Measurements from ENCODE around the gene EML6.
"Not testable (repeated sequence)": the region's sequence is repeated elsewhere in the genome, so short reads cannot be mapped to it uniquely, and the experiment has no call there.

EML6 gene
- 17.1 to 17.7 reads per million in 2 donors for total RNA-seq

DNA sequence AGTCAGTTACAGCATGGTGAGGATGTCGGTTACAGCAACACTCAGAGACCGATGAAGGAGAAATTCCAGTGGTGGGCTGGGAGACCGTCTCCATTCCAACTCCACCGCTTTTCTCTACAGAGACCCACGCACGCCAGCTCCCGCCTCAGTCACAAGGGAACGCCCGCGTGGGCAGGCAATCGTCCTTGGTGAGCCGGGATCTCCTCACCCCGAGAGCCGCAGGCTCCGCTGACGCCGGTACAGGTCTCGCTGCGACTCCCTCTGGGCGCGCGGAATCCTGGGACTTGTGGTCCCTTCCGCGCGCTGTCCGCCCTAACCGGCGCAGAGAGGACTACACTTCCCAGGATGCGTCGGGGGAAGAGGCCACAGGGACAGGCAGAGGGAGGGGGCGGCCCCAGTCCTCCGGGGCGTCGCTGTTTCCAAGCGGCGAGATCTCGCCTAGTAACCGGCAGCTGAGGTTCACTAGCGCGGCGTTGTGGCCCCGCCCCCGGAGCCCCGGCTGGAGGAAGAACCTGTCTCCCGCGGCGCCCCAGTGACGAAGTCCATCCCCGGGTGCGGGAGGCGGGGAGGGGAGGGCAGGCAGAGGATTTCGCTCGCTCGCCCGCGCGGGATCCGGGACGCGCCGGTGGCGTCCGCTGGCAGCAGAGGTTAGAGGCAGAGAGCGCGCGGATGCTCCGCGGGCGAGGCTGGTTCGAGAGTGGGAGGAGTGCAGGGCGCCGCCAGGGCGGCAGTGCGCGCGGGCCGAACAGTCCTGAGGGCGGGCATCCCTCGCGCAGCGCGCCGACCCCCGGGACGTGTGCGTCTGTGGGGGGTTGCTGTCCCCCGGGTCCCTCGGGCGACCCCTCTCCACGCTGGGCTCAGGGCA lies at the start of gene EML6:
TSS of gene EML6 (plus strand) at position 532 of the 865 bp plus-strand sequence. CDS start 1,400 bp downstream, outside the sequence.
- peak; percentile 97 for DNase-seq

DNA sequence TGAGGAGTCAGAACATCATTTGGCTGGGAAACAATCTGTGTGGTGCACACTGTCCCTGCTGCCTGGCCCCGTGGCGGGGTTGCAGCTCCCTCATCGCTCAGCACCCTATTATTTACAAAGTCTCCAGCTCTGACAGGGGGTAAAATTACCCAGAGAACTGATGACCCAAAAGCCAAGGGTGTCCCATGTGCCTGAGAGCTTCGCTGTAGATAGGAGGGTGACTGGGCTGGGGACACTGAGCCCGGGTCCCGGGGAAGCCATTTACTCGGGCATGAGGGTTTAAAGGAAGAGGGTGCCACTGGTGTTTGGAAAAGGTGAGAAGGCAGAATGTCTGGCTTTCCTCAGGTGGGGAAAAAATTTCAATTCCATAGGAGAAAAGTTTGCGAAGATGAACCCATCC lies 48.2 kb upstream of the EML6 start:
- DNase-seq = no peak

- no peak for DNase-seq
Measured at GRCh38 chr2:54675738-54676137, 47.7 kb upstream of the EML6 start.

GRCh38 chr2:54676656-54677055 lies 46.8 kb upstream of the EML6 start:
- DNase-seq = no peak

GRCh38 chr2:54677476-54678265 lies 45.8 kb upstream of the EML6 start:
- no peak for DNase-seq

GRCh38 chr2:54678719-54679118 lies 44.7 kb upstream of the EML6 start:
- no peak for DNase-seq

DNA sequence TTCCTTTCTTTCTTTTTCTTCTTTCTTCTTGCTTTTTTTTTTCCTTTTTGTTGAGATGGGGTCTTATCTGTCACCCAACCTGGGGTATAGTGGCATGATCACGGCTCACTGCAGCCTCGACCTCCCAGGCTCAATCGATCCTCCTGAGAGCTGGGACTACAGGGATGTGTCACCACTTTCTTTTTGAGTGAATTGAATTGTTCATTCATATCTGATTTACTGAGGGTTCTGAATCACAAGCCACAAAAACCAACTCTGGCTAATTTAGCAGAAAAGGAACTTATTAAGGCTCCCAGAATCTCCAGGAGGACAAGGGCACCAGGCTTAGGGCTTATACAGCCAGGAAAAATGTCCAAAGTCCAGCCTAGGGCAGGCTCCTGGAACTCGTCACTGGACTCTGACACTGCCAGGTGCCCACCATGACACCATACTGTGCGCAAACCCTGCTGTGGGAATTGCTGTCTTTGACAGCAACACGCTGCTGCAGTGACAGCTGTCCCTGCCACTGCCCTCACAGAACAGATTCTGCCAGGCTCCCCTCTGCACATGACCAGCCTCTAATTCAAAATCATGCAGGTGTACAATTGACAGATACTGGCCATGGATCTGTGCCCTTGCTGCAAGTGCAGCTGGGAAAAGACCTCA lies 42.9 kb upstream of the EML6 start:
- DNase-seq = no peak

- DNase-seq = no peak
Measured at GRCh38 chr2:54681416-54681815, 42.0 kb upstream of the EML6 start.

- DNase-seq = no peak
Measured at GRCh38 chr2:54683596-54683995, 39.9 kb upstream of the EML6 start.

- DNase-seq = no peak
Measured at GRCh38 chr2:54685263-54685775, 38.1 kb upstream of the EML6 start.

GRCh38 chr2:54687595-54688152 lies 35.8 kb upstream of the EML6 start:
- DNase-seq = no peak

DNA sequence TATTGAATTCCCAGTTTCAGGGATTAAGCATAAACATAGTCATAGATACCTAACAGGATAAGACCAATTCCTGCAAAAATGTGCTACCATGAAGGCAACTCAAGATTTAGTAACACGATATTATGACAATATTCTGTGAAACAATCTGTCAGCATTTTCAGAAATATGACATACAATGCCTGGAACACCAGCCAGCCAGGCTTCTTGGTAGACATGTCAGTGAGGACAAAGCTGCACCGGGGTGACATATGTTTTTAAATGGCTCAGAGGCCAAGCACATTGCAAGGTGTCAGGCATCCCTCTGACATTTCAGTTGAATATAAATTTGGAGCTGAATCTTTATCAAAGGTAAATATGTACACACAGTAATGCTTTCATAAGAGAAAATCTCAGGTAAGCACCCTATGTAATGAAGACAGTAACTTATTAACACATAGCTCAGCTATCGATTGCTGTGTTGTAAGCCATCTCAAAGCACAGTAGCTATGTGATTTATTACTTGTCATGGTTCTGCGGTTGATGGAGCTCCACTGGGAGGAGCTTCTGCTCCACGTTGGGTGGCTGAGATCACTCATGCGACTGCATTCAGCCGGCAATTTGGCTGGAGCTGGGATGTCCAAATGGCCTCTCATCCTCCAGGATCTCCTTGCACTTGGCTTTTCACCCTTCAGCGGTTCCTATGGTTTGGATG lies 31.9 kb upstream of the EML6 start:
- no peak for DNase-seq

- no peak for DNase-seq
Measured at GRCh38 chr2:54692556-54692955, 30.9 kb upstream of the EML6 start.

GRCh38 chr2:54695378-54695777 lies 28.1 kb upstream of the EML6 start:
- no peak for DNase-seq

DNA sequence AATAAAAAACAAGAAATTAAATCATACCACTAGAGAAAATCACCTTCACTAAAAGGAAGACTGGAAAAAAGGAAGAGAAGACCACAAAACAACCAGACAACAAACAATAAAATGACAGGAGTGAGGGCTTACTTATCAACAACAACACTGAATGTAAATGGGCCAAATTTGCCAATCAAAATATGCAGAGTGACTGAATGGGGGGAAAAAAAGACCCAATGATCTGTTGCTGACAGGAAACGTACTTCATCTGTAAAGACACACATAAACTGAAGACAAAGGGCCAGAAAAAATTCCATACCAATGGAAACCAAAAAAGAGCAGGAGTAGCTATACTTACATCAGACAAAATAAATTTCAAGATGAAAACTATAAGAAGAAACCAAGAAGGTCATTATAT lies 25.5 kb upstream of the EML6 start:
- no peak for DNase-seq

- DNase-seq = not testable (repeated sequence)
Measured at GRCh38 chr2:54698926-54699325, 24.5 kb upstream of the EML6 start.

GRCh38 chr2:54699665-54700064 lies 23.8 kb upstream of the EML6 start:
- no peak for DNase-seq

DNA sequence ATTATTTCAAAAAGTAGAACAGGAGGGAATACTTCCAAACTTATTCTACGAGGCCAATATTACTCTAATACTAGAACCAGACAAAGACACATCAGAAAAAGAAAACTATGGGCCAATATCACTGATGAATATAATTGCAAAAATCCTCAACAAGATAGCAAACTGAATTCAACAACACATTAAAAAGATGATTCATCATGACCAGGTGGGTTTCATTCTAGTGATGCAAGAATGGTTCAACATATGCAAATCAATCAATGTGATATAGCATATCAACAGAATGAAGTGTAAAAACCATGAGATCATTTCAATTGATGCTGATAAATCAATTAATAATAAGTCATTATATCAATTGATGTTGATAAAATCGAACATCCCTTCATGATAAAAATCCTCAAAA lies 22.4 kb upstream of the EML6 start:
- no peak for DNase-seq

DNA sequence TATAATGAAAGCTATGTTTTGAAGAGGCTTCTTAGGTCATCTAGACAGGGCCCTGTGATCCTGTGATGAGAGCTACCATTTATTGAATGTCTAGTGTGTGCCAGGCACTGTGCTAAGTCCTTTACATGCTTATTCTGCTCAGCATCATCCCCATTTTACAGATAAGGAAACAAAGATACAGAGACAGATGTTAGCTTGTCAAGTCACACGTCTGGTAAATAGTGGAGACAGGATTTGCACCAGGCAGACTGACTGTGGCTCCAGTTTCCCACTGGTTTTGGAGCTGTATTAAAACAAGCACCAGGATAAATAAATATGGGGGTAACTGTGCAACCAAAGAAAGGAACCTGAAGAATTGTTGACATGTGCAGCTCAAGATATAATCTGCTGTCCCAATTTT lies 19.2 kb upstream of the EML6 start:
- no peak for DNase-seq

DNA sequence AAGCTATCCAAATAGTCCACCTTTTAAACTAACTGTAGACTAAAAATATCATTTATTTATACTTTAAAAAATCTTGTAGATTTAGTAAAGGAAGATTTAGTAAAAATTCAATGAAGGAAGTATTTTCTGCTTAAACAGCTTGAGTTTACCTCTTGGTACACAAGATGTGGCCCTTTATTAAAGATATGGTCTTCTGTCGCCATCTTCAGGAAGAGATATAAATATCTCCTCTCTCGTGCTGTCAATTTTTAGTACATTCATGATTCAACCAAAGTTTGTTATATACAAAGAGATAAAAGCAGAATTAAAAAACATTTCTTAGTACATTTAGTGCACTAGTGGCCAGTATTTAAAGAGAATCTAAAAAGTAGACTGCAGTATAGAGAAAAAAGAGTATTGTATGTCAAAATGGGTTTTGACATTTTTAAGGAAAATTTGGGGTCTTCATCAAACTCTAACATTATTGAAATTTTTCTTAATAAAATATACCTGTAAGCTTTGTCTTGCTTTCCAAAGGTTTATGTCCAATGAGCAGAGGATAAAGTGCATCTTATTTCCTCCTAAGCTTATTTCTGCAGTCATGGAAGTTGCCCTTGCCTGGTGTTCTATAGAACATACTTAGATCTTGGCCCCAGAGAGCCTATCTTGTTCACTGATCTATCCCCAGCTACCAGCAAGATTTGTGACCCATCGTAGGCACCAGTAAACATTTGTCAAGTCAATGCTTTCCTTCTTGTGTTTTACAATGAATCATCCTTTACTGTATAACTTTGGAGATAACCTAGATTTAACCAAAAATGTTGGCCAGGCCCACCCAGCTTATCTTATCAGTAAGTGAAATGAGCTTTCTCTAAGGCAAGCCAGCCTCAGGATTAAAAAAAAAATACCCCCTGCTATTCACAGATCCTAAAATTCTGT lies 18.5 kb upstream of the EML6 start:
- no peak for DNase-seq

- no peak for DNase-seq
Measured at GRCh38 chr2:54706622-54707021, 16.8 kb upstream of the EML6 start.

All from activated gamma-delta T cell (primary cell).